ENCODE results near the gene KRT75. TPM values are rescaled to one million over a fixed set of nuclear protein-coding genes. Genes with fewer than 3 reads are reported as not detected.

The KRT75 gene
- total RNA-seq, 1 experiment from 2014 or later: not detected

DNA sequence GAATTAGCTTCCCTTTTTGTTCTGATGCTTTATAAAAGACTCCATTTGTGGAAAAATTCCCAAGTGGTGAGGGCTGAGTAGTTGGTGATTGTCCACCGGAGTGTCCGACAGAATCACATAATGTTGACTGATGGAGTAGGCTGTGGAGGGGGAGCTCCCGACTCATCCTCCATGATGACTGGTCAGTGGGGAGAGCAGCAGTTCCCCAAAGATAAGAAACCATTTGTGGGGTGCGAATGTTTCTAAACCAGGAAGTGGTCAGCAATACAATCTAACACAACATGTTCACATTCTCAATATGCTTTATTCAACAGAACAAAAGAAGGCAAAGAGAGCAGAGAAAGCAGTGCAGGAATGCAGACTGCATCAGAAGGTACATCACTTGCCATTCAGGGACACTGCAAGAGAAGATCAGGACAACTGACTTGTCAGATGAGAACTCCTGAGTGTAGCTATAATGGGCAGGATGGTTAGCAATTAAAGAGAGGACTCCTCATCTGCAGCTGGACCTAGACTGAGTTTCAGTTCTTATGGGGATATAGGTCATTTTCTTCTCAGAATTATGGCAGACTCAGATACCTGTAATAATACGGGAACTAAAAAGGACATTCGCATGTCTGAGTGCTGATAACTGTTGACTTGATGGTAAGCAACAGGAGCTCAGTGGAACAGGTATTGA lies 12.3 kb upstream of the KRT75 start:
- Histone ChIP-seq H3K4me1 (no peaks in the 10 kb centered on the region), H3K36me3 (no peaks in the 10 kb centered on the region), H3K4me3 (no peak overlapping the region), H3K27me3 (peaks cover 4% of the 10 kb centered on the region; the same call in 1 of the 2 replicates), H3K27ac (no peak overlapping the region), H3K9me3 (replicated peaks) (no peaks in the 10 kb centered on the region)
- no peak for DNase-seq

DNA sequence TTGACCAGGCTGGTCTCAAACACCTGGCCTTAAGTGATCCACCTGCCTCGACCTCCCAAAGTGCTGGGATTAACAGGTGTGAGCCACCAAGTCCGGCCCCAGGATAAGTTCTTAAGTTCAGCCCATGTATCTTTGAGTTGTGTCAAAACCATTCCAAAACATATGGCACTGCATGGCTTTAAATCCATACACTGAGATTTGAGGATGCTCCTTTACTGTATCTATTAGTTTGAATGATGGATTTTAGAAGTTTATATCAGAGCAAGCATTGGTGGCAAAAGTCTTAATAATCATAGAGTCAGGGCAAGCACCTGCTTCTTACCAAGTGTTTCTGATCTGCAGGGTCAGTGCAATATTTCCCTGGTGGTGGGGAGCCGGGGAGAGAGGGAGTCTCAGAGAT lies 11.7 kb upstream of the KRT75 start:
- Histone ChIP-seq H3K27ac (no peak overlapping the region), H3K27me3 (peaks cover 4% of the 10 kb centered on the region; the same call in 1 of the 2 replicates), H3K9me3 (replicated peaks) (no peaks in the 10 kb centered on the region), H3K4me1 (no peaks in the 10 kb centered on the region), H3K36me3 (no peaks in the 10 kb centered on the region), H3K4me3 (no peak overlapping the region)
- no peak for DNase-seq

DNA sequence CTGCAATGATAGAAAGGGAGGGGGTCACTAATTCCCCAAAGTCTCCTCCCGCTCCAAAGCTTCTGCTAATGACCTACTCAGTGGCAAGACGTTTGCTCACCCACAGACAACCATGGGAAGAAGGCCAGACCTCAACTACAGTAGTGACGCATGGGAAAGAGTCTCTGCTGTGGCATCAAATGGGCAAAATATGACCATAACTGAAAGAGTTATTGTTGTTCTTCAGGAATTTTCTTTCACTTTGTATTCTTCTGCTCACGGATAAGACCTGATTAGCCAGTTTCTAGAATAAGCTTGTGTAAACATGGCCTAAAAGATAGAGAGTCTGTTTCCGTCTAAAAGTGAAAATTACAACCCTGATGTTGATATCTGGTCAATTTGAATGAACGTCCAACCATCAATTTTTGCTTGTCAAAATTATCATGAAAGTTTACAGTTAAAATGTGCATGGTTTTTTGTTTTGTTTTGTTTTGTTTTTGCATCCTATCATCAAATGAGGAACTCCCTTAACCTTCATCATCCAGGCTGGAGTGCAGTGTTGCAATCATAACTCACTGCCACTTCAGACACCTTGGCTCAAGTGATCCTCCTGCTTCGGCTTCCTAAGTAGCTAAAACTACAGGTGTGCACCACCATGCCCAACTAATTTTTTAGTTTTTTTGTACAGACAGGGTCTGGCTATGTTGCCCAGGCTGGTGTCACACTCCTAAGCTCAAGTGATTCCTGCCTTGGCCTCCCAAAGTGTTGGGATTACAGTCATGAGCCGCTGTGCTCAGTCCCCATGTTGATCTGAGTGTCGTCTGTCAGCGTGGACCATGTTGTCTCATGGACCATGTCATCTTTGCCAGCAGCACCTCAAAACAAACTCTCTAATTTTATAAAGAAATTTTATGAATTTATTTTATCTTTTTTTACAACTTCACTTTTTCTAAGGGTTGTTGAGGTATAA lies 10.8 kb upstream of the KRT75 start:
- no peak for DNase-seq

DNA sequence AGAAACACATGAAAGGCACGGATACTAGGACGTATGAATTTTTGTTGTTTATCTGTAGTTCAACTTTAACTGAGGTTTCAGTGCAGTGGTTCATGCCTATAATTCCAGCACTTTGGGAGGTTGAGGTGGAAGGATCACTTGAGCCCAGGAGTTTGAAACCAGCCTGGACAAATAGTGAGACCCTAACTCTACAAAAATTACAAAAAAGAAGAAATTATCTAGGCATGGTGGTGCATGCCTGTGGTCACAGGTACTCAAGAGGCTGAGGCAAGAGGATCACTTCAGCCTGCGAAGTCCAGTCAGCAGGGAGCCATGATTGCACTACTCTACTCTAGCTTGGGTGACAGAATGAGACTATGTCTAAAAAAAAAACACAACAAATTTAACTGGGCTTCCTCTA lies 9.8 kb upstream of the KRT75 start:
- H3K36me3 ChIP-seq: no peaks in the 10 kb centered on the region
- H3K4me1 ChIP-seq: no peaks in the 10 kb centered on the region
- peaks cover 4% of the 10 kb centered on the region; the same call in 1 of the 2 replicates for H3K27me3 ChIP-seq
- no peak for DNase-seq
- H3K27ac ChIP-seq: no peak overlapping the region
- H3K9me3 ChIP-seq (replicated peaks): no peaks in the 10 kb centered on the region
- H3K4me3 ChIP-seq: no peak overlapping the region

More for the DNA sequence above, 10.8 kb upstream of the KRT75 start:
- Histone ChIP-seq H3K9me3 (replicated peaks) (no peaks in the 10 kb centered on the region), H3K4me3 (no peak overlapping the region), H3K4me1 (no peaks in the 10 kb centered on the region), H3K27ac (no peak overlapping the region), H3K27me3 (peaks cover 4% of the 10 kb centered on the region; the same call in 1 of the 2 replicates), H3K36me3 (no peaks in the 10 kb centered on the region)

DNA sequence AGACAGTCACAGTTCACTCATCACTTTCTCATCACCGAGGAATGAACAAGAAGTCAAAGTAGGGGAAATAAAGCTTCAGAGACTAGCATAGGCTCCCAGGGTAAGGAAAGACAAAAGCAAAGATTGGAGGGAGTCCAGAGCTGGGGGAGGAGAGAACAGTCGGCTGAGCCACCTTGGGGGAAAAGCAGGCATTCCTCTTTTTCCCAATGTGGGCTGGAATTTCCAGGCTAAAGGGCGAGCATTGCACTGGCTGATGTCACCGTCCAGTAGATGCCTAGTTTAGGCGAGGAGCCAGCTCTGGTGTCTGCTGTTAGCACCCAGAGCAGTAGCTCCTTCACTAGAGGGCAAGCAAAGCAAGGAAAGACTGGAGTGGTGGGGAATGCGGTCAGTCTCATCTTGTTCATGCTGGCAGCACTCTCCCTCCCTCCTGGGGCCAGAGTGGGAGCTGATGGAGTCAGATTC lies 8.5 kb upstream of the KRT75 start:
- no peak for DNase-seq
- Histone ChIP-seq H3K4me3 (no peak overlapping the region), H3K4me1 (no peaks in the 10 kb centered on the region), H3K27ac (no peak overlapping the region), H3K36me3 (no peaks in the 10 kb centered on the region), H3K27me3 (peaks cover 4% of the 10 kb centered on the region; the same call in 1 of the 2 replicates), H3K9me3 (replicated peaks) (no peaks in the 10 kb centered on the region)

DNA sequence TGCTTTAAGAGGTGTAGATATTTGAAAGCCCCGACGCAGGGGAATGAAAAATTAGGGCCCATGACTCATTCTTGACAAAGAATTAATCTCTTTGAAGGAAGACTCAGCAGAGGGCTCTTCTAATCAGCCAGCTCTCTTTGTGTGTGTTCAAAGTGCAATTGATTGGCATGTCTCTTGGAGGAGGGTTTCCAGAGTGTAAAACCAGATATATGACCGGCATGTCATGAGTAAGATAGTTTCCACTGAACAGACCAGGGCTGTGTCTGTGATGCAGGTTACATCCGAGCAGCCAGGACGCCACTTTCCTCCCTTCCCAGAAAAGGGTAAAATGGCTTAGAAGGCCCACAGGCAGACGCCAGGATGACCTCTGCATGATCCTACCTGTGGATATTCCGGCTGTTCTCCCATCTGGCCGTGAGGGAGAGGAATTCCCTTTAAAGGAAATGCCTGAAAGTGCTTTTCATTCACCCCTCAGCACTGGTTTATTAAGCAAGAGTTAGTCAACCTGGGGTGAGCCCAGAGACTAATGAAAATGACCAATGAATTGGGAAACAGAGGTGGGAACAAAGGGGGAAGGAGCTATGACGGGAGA lies 7.2 kb upstream of the KRT75 start:
- H3K36me3 ChIP-seq: no peaks in the 10 kb centered on the region
- H3K4me3 ChIP-seq: no peak overlapping the region
- H3K27ac ChIP-seq: no peak overlapping the region
- peaks cover 7% of the 10 kb centered on the region; the same call in 1 of the 2 replicates for H3K27me3 ChIP-seq
- no peaks in the 10 kb centered on the region for H3K4me1 ChIP-seq
- no peaks in the 10 kb centered on the region for H3K9me3 ChIP-seq (replicated peaks)
- no peak for DNase-seq

DNA sequence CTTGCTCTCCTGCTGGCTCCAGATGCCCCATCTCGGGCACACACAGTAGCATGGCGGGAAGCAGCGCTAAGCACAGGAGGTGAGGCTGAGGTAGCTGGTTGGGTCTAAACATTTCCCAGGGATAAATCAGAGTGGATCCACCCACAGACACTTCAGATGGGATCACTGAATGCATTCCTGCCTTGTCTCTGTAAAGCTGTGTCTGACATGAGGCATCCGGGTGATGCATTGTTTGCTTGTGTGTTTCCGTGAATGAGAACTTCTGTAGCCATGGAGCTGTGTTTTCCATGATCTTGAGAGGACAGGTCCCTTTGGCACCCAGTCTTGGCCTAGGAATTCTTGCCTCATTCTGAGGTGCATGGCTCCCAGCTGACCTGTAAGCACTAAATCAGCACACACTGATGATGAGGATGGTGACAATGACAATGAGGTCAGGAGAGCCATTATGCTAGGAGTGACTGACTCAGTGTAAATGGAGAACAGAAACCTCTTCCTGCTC lies 6.7 kb upstream of the KRT75 start:
- Histone ChIP-seq H3K4me3 (no peak overlapping the region), H3K36me3 (no peaks in the 10 kb centered on the region), H3K9me3 (replicated peaks) (no peaks in the 10 kb centered on the region), H3K27me3 (peaks cover 7% of the 10 kb centered on the region; the same call in 1 of the 2 replicates), H3K4me1 (no peaks in the 10 kb centered on the region), H3K27ac (no peak overlapping the region)
- no peak for DNase-seq

DNA sequence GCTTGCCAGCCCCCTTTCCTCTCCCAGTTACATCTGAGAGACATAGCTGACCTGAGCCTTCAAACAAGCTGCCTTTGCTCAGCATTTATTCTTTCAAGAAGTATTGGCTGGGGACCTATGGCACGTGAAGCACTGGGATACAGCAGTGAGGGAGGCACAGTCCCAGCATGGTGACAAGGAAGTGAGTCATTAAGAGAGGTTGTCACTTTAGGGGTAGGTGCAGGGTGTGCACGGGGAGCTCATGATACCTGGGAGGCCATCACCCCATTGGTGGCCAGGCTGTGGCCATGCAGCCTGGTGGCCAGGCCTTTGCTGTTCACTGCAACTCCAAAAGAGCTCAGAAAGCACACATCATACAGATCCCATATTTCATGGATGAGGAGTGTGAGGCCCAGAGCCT lies 5.7 kb upstream of the KRT75 start:
- Histone ChIP-seq H3K9me3 (replicated peaks) (no peaks in the 10 kb centered on the region), H3K36me3 (no peaks in the 10 kb centered on the region), H3K4me1 (no peaks in the 10 kb centered on the region), H3K4me3 (no peak overlapping the region), H3K27ac (no peak overlapping the region), H3K27me3 (peaks cover 7% of the 10 kb centered on the region; the same call in 1 of the 2 replicates)
- no peak for DNase-seq

DNA sequence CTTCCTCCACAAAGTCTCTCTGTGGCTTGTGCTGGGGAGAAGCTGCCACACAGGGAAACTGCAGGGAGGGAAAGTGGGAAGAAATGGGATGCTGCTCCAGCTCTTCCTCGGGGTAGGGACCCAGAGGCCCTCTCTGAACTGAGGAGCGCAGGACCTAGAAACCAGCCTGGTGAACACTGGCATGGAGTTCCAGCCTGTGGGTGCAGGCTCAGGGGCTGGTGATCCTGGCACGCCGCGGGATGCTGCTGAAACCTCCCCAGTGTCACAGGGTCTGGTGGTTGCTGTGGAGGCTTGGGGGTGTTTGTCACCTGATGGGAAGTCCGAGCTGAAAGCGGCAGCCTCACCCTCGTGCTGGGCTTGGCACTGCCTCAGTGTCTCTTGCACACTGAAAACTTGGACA lies 5.2 kb upstream of the KRT75 start:
- Histone ChIP-seq H3K4me1 (no peaks in the 10 kb centered on the region), H3K36me3 (no peaks in the 10 kb centered on the region), H3K4me3 (no peak overlapping the region), H3K9me3 (replicated peaks) (no peaks in the 10 kb centered on the region), H3K27ac (no peak overlapping the region), H3K27me3 (peaks cover 7% of the 10 kb centered on the region; the same call in 1 of the 2 replicates)
- DNase-seq: no peak

DNA sequence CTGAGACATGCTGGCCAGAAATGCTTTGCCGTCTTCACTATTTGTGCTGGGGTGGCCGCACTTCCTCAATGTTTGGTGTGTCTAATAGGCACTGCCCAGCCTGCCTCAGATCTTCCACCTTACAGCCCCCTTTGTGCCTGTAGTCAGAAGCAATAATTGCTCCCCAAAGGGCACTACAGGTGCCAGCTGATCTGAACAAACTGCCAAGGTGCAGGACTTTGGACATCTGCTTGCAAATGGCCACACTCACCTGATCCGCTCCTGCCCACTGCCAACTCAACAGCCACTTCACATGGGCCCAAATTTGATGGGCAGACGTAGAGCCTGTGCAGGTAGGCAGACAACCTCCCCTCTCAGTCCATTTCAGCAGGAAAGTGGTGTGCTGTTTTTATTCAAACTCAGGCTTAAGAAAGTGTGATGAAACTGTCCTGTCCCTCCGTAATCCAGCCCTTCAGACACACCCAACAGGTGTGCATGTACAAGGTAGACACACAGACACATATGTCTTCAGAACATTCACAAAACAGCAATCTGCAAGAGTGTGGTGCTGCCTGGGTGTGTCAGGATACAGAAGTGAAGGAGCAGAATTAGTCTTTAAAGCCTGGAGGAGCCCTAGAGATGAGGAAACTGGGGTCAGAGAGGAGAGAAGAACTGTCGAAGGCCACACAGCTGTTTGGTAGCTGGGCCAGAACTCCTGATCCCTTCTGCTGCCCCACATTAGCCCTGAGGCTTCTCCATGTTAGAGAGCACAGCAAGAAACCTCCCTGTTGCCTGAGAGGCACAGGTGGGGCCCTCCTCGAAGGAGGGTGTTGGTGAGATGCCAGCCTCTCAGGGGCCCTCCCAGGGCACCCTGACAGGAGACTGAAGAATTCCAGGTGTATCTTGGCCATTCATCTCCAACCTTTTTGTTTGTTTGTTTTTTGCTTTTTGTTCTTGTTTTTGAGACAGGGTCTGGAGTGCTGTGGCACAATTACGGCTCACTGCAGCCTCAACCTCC lies 4.4 kb upstream of the KRT75 start:
- no peak overlapping the region for H3K27ac ChIP-seq
- no peaks in the 10 kb centered on the region for H3K4me1 ChIP-seq
- no peak for DNase-seq
- H3K27me3 ChIP-seq: peaks cover 7% of the 10 kb centered on the region; the same call in 1 of the 2 replicates
- no peak overlapping the region for H3K4me3 ChIP-seq
- no peaks in the 10 kb centered on the region for H3K9me3 ChIP-seq (replicated peaks)
- no peaks in the 10 kb centered on the region for H3K36me3 ChIP-seq

DNA sequence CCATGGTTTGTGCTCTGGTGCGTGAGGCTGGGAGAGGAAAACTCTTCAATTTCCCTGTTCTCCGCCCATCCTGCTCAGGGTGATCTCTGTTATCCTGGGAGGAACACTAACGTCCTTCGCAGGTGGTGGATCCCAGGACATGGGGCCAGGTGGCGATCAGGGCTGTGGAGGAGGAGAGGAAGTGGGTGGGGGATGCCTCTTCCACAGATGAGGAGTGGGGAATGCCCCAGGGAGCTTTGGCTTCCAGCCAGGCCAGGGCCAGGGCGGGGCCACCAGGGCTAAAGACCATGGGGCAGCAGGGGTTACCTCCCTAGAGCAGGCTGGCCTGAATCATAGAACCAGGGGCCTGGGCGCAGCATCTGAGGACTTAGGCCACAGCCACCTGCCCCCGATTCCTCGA lies 3.3 kb upstream of the KRT75 start:
- no peak for DNase-seq
- H3K4me1 ChIP-seq: no peaks in the 10 kb centered on the region
- H3K9me3 ChIP-seq (replicated peaks): no peaks in the 10 kb centered on the region
- no peaks in the 10 kb centered on the region for H3K36me3 ChIP-seq
- H3K4me3 ChIP-seq: no peak overlapping the region
- H3K27ac ChIP-seq: no peak overlapping the region
- peaks cover 3% of the 10 kb centered on the region; the same call in 1 of the 2 replicates for H3K27me3 ChIP-seq

DNA sequence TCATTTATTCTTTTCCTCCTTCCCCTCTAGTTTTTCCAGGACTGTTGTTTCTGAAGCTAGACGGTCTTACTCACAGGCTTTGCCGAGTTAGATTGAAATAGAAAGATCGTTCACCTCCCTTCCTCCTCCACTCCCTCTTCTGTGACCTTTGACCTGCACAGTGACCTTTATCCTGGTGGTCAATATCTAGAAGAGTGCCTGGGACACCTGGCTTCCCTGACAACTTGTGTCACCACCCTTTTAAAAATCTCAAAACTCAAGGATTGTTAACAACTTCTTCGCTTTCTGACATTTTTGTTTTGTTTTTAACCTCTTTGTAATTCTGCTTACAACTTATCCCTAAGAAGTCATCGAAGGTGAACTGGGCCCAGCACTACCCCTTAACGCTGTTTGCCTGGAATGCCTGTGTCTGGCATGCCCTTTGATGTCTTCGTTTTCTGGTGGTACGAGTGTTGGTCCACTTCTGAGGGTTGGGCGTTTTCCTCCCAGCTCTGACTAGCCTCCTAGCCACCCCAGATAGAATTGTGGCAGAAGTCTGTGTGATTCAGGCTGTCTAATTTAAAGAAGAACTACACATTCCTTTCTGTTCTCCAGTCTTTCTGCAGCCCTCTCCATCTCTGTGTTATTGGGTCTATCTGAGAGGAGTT lies 2.8 kb upstream of the KRT75 start:
- no peak for DNase-seq
- Histone ChIP-seq H3K36me3 (no peaks in the 10 kb centered on the region), H3K9me3 (replicated peaks) (no peaks in the 10 kb centered on the region), H3K27ac (no peak overlapping the region), H3K4me1 (no peaks in the 10 kb centered on the region), H3K4me3 (no peak overlapping the region), H3K27me3 (peaks cover 3% of the 10 kb centered on the region; the same call in 1 of the 2 replicates)

Measured in SJCRH30 (cell line).